ENCODE results near the gene PRMT5.
"Not testable (repeated sequence)": the region's sequence is repeated elsewhere in the genome, so short reads cannot be mapped to it uniquely, and the experiment has no call there.

The PRMT5 gene

DNA sequence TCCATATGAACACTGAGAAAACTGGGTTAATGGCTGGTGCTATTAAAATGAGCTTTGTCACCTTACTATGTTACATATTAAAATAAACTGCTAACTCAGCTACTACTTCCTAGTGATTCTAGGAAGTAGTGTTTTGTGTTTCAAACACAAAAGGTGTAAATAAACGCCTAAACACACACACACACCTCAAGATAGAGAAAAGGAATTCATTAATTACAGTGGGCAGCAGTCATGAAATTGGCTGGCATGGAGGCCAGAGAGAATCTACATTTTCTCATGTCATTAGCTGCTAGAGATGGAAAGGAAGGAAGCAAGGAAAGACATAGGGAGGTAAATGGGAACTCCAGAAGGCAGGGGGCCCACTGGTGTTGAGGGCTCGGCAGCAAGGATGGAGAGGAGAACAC is 787 bp upstream of the PRMT5 start:
- DNase-seq, result no peak

GRCh38 chr14:22928237-22929103 is 706 bp downstream of the PRMT5 start:
- DNase-seq, result no peak

DNA sequence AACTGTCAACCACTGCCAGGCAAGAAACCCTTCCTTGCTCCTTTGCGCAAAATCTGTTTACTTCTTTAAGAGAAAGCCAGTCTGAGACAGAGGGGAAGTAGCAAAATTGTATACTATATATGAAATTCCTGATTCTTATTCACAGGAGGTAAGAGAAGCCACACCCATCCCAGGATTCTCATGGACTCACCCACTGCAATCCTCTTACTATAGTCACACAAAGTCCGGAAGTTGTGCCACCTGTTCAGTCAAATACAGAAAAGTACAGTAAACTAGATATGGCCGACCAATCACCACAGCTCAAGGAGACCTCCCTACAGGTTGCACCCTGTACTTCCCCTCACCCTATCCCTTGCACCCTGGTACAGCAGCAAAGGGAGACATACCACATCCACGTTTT is 2.9 kb downstream of the PRMT5 start:
- DNase-seq, result no peak

DNA sequence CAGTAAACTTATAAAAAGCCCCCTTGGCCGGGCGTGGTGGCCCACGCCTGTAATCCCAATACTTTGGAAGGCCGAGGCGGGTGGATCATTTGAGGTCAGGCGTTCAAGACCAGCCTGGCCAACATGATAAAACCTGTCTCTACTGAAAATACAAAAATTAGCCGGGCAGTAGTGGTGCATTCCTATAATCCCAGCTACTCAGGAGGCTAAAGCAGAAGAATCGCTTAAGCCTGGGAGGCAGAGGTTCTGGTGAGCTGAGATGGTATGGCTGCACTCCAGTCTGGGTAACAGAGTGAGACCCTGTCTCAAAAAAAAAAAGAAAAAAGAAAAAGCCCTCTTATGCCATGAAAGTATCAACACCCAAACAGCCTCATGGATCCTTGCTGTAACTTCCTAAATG is 3.7 kb downstream of the PRMT5 start:
- DNase-seq, result no peak

- no peak for DNase-seq
These were observed 5.4 kb downstream of the PRMT5 start for GRCh38 chr14:22923746-22924145.

GRCh38 chr14:22922294-22922693 is 6.9 kb downstream of the PRMT5 start:
- no peak for DNase-seq

- DNase-seq, result no peak
These were observed 8.5 kb downstream of the PRMT5 start for GRCh38 chr14:22920697-22921096.

GRCh38 chr14:22919601-22919921 is 9.6 kb downstream of the PRMT5 start:
- no peak for DNase-seq

DNA sequence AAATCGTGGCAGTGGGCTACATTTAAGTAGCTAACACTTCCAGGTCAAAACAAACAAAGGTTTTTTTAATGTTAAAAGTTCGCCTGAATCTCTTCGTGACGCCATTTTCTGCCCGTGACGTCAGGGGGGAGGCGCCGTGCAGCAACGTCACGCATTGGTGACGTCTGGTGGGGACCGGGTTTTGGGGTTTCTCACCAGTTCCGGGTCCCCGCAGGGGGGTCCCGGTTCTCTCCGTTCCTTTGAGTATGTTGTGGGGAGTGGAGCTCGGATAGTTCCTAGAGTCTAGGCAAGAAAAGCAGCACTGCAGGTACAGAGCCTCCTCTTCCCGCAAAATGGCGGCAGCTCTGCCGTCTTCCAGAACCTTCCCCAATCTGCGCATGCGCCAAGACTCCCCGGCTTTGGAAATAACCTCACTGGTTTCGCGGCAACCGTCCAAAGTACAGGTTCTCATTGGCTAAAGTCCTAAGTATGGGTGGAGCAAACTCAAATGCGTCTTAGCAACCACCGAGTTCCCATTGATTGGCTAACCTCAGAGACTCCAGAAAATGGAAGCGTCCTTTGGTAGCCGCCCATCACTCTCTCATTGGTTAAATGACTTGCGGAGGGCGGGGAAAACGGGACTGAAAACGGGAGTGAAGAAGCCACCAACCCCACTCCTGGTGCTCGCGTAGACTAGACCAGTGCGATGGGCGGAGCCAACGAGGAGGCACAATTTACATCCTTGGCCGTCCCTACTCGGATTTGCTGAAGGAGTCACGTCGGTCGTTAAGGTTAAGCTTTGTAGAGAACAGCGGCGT is 10.2 kb downstream of the PRMT5 start, which contains the start of gene RBM23:
TSS of gene RBM23 (minus strand) at position 346 of the 797 bp plus-strand sequence.
- peak; percentile 100 for DNase-seq

- DNase-seq, result no peak
These were observed 13.2 kb downstream of the PRMT5 start for GRCh38 chr14:22915886-22916521.

- DNase-seq, result not testable (repeated sequence)
These were observed 14.3 kb downstream of the PRMT5 start for GRCh38 chr14:22914836-22915235.

GRCh38 chr14:22910916-22911315 is 18.3 kb downstream of the PRMT5 start:
- DNase-seq, result no peak

- no peak for DNase-seq
These were observed 20.6 kb downstream of the PRMT5 start for GRCh38 chr14:22908601-22909000.

GRCh38 chr14:22907429-22907828 is 21.7 kb downstream of the PRMT5 start:
- DNase-seq, result no peak

- no peak for DNase-seq
These were observed 23.1 kb downstream of the PRMT5 start for GRCh38 chr14:22906073-22906472.

- no peak for DNase-seq
These were observed 23.5 kb downstream of the PRMT5 start for GRCh38 chr14:22905627-22906026.

DNA sequence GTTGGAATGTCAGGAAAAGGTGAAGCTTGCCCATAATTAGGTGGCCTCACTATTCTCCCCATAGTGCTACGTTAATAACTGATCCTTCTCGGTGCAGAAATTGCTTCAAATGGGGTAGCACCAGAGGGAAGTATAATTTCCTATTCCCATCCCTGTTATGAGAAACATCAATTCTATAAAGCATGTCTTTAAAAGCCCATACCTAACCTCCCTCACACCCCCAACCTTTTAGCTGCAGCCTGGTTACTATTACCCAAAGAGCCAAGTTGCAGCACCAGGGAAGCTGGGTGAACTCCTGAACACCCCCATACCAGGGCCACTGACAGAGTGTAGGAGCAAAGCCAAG is 25.5 kb downstream of the PRMT5 start:
- no peak for DNase-seq

GRCh38 chr14:22901799-22902198 is 27.4 kb downstream of the PRMT5 start:
- DNase-seq, result no peak

- no peak for DNase-seq
These were observed 28.9 kb downstream of the PRMT5 start for GRCh38 chr14:22900081-22900799.

- no peak for DNase-seq
These were observed 30.7 kb downstream of the PRMT5 start for GRCh38 chr14:22898302-22899090.

DNA sequence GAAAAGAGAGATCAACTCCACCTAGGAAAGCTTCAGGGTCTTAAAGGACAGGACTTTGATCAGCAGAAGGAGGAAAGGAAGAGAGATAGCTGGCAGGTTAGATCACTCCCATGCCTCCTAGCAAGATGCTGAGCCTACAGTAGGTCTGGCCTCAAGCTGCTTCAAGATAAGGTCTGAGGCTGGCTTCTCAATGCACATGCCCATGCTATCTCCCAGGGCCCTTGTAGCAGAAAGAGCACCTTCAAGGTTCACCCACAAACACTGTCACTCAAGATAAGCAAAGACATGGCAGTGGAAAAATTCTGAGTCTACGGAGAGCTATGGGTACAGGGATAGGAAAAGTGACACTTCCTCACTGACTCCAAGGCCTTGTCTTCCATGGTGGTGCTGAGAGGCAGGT is 31.8 kb downstream of the PRMT5 start:
- DNase-seq, result no peak

GRCh38 chr14:22896760-22897159 is 32.4 kb downstream of the PRMT5 start:
- no peak for DNase-seq

Data from stimulated activated CD4-positive, alpha-beta T cell treated with anti-CD3 and anti-CD28 coated beads, Interleukin-12 subunit alpha, Interleukin-12 subunit beta, amount 100 ng/mL, for 4 hours (primary cell).